Amygdala (tissue), 56 donors: ENCODE results near the gene TUBB8B.
"Not testable (repeated sequence)": the region's sequence is repeated elsewhere in the genome, so short reads cannot be mapped to it uniquely, and the experiment has no call there.

ENCODE experiments used
- DNase-seq, 56 donors: peaks; one replicate each; lab custom pipeline; 2025; lab: John Stamatoyannopoulos, UW

TUBB8B gene

DNA sequence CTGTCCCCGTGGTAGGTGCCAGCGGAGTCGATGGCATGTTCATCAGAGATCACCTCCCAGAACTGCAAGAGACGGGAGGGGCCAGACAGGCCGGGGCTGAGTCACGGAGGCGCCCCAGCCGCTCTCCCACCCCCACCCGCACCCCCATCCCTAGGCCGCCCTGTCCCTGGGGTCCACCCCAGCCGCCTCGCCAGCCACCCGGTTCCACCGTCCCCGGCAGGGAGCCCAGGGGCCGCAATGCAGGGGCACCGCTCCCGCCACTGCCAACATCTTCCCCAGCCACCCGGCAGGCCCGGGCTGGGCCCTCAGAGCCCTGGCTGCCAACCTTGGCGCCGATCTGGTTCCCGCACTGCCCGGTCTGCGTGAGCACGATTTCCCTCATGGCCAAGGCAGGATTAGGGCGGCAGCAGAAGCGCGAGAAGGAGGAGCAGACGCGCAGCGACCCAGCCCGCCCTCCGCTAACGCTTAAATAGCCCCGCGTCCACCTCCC lies at the start of gene TUBB8B:
TSS of gene TUBB8B (minus strand) at position 440 of the 490 bp plus-strand sequence. CDS start at position 382, 58 bp downstream.
- not testable (repeated sequence) for DNase-seq

DNA sequence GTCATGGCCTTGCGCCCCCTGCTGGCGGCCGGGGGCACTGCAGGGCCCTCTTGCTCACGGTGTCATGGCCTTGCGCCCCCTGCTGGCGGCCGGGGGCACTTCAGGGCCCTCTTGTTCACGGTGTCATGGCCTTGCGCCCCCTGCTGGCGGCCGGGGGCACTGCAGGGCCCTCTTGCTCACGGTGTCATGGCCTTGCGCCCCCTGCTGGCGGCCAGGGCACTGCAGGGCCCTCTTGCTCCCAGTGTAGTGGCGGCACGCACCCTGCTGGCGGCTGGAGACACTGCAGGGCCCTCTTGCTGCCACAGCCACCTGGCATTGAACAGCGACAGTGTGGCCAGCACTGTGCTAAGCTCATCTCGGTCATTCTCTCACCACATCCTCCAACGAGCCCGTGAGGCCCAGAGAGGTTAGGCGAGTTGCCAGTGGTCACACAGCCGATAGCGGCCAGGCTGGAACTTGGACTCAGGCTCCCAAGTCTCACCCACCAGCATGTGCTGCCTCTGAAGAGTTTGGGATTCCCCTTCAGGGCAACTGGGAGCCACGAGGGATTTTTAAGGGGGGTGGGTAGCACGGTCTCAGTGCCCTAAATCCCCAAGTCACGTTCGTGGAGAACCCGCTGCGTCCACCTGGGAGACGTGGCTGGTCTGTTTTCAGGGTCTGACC lies 48.0 kb upstream of the TUBB8B start:
- DNase-seq, result not testable (repeated sequence)

DNA sequence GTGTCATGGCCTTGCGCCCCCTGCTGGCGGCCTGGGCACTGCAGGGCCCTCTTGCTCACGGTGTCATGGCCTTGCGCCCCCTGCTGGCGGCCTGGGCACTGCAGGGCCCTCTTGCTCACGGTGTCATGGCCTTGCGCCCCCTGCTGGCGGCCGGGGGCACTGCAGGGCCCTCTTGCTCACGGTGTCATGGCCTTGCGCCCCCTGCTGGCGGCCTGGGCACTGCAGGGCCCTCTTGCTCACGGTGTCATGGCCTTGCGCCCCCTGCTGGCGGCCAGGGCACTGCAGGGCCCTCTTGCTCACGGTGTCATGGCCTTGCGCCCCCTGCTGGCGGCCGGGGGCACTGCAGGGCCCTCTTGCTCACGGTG lies 47.3 kb upstream of the TUBB8B start:
- not testable (repeated sequence) for DNase-seq

DNA sequence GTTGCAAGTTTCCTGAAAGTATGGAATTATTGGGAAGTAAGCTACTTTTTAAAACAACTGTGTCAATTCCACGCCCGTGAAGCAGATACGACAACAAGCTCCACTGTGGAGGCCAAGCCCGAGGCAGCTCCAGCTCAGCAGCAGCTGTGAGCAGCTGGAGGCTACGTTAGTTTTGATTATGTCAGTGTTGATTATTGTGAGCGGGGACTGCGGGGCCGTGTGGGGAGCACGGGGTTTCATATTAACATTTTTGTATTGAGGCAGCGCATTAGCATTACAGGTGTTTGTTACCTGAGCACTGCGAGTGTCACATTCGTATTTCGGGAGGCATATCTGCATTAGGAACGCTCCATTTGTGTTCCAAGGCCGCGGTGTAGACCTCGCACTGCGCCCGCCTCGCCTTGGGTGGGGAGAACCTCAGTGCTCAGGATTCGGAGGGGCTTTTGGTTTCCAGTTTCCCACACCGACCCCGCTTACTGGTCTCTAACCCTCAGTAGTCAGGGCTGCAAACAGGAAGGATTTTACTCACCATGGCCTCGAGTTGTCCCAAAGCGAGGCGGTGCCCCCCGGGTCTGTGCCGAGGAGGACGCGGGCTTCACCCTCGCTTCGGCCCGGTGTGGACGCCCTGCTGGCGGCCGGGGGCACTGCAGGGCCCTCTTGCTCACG lies 46.8 kb upstream of the TUBB8B start:
- DNase-seq, result not testable (repeated sequence)

DNA sequence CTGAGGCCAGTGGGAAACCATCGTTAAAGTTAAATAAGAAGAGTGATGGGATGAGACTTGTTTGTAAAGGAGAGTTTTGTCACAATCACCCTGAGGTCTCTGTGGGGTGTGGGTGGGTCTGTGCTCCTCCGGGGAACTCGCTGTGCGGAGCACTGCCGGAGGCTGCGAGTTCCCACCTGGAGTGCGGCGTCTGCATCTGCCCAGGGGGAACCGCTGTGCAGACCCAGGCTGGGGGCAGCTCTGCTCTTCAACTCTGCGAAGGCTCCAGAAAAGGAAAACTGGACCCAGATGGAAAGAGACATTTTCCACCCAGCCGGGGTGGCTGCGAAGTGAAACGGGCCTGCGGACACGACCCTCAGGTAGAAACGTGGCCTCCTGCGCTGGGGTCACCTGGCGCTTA lies 46.2 kb upstream of the TUBB8B start:
- DNase-seq, result not testable (repeated sequence)

DNA sequence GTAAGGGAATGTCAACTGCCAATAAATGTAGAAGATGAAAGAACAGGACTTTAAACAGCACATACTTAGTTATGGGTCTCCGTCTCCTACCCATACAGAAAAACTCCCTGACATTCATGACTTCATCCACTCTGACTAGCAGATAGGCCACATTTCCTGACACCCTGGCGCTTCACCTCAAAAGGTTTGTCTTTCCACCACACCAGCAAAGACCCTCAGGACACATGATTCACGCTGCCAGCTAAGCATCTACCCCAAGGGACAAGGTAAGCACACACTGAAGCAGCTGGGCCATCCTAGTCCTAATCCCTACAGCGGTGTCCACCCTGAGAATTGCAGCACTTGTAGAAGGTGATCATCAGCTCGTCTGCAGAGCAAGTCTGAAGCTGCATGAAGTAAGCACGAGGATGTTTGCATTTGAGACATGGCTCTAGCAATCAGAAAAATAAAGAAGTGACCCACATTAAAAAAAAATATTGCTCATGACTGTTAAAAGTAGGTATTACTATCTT lies 44.5 kb upstream of the TUBB8B start:
- DNase-seq, result not testable (repeated sequence)

DNA sequence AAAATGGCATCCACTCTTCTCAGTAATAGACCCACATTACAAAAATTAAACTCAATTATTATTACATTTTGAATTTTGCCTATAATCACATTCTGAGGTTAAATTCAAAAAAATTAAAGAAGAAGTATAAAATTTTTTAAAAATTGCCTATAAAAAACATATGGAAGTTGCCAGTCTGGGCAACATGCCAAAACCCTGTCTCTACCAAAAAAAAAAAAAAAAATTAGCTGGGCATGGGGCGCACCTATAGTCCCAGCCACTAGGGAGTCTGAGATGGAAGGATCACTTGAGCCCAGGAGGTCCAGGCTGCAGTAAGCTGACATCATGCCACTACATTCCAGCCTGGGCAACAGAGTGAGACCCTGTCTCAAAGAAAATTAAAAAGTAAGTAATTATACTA lies 42.1 kb upstream of the TUBB8B start:
- not testable (repeated sequence) for DNase-seq

DNA sequence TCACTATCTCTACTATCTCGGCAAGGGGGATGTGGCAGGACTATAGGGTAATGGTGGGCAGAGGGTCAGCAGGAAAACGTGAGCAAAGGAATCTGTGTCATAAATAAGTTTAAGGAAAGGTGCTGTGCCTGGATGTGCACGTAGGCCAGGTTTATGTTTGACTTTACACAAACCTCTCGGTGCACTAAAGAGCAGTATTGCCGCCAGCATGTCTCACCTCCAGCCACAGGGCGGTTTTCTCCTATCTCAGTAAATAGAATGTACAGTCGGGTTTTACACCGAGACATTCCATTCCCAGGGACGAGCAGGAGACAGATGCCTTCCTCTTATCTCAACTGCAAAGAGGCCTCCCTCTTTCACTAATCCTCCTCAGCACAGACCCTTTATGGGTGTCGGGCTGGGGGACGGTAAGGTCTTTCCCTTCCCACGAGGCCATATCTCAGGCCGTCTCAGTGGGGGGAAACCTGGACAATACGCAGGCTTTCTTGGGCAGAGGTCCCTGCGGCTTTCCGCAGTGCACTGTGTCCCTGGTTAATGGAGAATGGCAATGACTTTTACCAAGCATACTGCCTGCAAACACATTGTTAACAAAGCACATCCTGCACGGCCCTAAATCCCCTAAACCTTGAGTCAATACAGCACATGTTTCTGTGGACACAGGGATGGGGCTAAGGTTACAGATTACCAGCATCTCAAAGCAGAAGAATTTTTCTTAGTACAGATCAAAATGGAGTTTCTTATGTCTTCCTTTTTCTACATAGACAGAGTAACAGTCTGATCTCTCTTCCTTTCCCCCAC lies 41.2 kb upstream of the TUBB8B start:
- not testable (repeated sequence) for DNase-seq

DNA sequence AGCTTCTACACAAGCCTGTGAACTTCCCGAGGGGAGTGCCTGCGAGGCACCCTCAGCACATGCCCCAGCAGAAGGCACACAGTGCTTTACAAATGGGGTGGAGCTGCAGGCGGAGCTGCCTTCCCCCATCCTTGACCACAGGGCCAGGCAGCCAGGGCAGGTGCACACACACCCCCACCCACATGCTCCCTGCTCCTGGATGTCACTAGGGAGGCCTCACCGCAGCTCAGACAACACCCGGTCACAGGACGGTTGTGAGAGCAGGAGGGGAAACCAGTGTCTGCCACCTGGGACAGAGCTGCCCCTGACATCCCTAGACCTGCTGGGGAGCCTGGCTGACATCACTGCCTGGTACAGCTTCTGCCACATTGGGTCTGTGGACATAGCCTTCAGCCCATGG lies 39.7 kb upstream of the TUBB8B start:
- DNase-seq, result not testable (repeated sequence)

DNA sequence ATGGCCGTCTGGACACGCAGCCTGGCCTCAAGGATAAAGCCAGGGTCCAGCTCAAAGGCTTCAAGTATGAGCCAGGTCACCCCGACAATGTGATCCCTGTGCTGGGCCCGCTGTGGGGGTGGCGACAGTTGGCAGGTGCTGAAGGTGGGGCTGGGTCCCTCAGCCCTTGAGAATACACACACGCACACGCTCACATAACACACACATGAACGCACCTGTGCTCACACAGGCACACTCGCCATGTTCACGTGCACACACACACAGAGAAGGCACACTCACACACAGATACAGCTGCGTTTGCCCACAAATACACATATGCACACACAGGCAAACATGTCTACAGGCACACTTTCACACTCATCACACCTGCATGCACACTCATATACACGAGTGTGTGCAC lies 35.4 kb upstream of the TUBB8B start:
- not testable (repeated sequence) for DNase-seq

DNA sequence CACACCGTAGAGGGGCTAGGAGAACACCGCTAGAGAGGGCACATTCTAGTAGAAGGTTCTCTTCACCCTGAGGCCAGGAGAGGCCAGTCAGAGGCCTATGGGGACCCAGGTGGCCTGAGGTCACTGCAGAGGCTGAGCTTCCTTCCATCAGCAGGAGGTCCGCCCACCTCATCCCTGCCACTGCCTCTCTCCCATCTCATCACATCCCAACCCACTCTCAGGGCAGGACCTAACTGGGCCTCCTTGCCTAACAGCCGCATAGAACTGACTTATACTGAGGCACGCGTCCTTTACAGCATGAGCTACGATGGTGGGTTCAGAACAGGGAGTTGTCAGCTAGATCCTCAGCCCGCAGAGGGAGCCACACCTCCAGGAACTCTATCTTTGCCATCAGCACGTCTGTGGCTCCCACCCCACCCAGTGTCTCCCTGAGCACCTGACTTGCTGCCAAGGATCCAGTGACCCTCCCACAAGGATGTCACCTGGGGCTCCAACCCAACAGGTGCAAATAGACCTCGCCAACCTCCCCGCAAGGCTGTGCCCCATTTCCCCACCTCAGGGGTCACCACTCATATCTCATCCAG lies 33.3 kb upstream of the TUBB8B start:
- peak in 1 of 56 donors; percentile 0 for DNase-seq

DNA sequence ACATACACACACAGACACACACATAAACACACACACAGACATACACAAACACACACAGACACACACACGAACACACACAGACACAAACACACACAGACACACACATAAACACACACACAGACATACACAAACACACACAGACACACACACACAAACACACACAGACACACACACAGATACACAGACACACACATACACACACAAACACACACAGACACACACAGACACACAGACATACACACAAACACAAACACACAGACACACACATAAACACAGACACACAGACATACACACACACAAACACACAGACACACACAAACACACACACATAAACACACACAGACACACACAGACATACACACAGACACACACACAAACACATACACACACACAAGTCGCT lies 31.5 kb upstream of the TUBB8B start:
- DNase-seq, result not testable (repeated sequence)

DNA sequence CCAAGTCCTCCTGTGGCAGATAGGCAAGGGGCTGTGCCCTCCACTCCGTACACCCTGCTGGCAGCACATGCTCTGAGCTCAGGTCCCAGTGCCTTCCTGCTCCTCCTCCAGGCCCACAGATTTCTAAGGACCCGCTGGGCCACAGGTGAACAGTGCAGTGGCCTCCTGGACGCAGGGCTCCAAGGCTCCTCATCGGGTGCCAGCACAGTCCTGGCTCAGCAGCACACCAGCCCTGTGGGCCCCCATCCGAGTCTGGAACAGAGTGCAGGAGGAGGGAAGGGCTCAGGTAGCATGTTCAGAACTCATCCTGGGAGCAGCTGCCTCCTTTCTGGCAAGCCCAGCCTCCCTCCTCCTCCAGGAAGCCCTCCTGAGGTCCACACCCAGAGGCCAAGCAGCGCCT lies 30.8 kb upstream of the TUBB8B start:
- not testable (repeated sequence) for DNase-seq

DNA sequence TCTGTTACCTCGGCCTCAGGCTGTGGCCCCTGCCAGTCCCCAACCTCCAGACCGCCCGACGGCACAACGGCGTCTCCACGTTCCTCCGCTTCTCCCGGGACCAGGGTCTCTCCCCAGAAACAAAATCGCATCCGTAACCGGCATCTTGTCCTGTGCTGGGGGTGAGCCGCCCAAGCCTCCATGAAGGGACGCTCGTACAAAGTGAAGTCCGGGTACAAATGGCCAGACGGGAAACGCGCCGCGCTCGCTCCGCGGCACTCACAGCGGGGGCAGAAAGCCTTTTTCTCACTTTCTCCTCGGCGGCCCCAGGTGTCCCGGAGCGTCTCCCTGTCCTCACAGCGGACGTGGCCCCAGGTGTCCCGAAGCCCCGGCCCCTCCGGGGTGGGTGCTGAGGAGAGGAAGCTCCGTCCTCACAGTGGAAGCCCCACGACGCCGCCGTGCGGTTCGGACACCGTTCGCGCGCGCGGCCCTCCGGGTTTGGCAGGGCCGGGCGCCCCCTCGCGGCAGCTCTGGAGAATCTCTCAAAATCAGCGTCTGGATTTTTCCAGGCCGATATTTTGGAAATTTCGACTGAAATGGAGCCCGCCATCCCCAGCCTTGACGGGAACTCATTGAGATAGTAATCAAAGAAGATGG lies 26.2 kb upstream of the TUBB8B start:
- not testable (repeated sequence) for DNase-seq

DNA sequence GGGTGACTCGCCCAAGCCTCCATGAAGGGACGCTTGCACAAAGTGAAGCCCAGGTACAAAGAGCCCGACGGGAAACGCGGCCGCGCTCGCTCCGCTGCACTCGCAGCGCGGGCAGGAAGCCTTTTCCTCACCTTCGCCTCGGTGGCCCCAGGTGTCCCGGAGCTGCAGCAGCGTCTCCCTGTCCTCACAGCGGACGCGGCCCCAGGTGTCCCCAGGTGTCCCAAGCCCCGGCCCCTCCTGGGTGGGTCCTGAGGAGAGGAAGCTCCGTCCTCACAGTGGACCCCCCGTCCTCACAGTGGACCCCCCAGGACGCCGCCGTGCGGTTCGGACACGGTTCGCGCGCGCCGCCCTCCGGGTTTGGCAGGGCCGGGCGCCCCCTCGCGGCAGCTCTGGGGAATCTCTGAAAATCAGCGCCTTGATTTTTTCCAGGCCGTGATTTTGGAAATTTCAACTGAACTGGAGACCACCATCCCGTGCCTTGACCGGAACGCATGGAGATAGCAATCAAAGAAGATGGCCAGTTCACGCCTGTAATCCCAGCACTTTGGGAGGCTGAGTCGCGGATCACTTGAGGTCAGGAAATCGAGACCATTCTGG lies 23.9 kb upstream of the TUBB8B start:
- not testable (repeated sequence) for DNase-seq

DNA sequence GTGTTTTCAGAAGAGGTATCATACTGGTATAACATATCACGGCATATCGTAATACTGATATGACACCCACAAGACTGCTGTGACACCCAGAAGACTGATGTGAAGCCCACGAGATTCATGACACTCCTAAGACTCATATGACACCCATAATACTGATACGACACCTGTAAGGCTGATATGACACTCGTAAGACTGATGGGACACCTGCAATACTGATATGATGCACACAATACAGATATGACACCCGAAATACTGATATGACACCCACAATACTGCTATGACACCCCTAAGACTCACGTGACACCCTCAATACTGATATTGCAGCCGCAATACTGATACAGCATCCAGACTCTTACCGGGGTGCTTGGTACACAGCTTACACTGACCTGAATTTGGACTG lies 18.3 kb upstream of the TUBB8B start:
- not testable (repeated sequence) for DNase-seq

DNA sequence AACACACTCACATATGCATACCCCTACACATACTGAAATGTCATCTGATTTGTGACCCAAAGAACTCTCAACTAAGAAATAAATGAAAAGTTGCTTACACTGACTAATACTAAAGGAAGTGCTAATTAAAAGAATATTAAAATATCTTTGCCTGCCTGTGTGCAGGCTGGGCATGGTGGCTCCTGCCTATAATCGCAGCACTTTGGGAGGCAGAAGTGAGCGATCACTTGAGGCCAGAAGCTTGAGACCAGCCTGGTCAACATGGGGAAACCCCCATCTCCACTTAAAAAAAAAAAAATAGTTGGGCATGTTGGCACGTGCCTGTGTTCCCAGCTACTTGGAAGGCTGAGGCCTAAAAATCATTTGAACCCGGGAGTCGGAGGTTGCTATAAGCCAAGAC lies 14.9 kb upstream of the TUBB8B start:
- DNase-seq, result not testable (repeated sequence)

DNA sequence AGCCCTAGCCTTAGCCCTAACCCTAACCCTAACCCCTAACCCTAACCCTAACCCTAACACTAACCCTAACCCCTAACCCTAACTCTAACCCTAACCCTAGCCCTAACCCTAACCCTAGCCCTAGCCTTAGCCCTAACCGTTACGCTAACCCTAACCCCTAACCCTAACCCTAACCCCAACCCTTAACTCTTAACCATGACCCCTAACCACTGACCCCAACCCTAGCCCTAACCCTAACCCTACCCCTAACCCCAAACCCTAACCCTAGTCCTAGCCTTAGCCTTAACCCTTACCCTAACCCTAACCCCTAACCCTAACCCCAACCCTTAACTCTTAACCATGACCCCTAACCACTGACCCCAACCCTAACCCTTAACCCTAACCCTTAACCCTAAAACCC lies 14.2 kb upstream of the TUBB8B start:
- not testable (repeated sequence) for DNase-seq

DNA sequence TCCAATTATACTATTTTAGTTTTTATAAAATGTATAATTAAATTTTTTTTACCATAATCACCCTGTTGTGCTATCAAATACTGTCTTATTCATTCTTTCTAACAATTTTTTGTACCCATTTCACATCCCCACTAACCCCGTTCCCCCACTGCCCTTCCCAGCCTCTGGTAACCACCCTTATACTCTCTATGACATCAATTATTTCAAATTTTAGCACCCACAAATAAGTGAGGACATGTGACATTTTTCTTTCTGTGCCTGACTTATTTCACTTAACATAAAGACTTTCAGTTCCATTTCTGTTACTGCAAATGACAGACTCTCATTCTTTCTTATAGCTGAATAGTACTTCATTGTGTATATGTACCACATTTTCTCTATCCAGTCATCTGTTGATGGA lies 5.0 kb upstream of the TUBB8B start:
- DNase-seq, result not testable (repeated sequence)

DNA sequence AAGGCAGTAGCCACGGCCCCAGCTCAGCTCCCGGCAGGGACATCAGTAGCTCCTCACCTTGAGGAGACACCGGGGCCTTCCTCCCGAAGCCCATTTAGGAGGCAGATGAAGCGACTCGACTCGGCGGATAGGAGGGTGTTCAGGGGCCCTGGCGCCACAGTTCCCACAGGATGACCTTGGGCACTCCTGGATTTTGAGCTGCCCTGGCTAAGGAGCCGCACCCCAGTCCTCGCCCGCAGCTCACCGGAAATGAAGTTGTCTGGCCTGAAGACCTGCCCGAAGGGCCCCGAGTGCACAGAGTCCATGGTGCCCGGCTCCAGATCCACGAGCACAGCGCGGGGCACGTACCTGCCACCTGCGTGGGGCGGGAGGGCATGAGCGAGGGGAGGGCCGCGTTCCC lies 719 bp downstream of the TUBB8B start:
- DNase-seq, result not testable (repeated sequence)
